ENCODE measurements around the gene TIGD1.

The TIGD1 gene

GRCh38 chr2:232518844-232519243 is 31.5 kb downstream of the TIGD1 start:
- no peaks in the 10 kb centered on the region for H3K36me3 Mint-ChIP-seq
- peaks cover 65% of the 10 kb centered on the region for H3K27me3 Mint-ChIP-seq
- H3K4me3 Mint-ChIP-seq = no peak overlapping the region
- no peak overlapping the region for H3K27ac Mint-ChIP-seq
- H3K4me1 Mint-ChIP-seq = peaks cover 5% of the 10 kb centered on the region
- H3K9me3 Mint-ChIP-seq = no peaks in the 10 kb centered on the region
- no peak for DNase-seq
- CTCF ChIA-PET = interaction anchor here (0.8 kb wide), 1 partner anchor 69 kb away, joined by 3 read pairs; no protein-coding TSS in a partner anchor

GRCh38 chr2:232516551-232516950 is 33.8 kb downstream of the TIGD1 start:
- Mint-ChIP-seq H3K27ac (no peak overlapping the region), H3K9me3 (no peaks in the 10 kb centered on the region), H3K4me3 (no peak overlapping the region), H3K4me1 (peaks cover 2% of the 10 kb centered on the region), H3K36me3 (no peaks in the 10 kb centered on the region), H3K27me3 (peaks cover 58% of the 10 kb centered on the region)
- CTCF ChIA-PET = no interaction called here
- DNase-seq = no peak

- CTCF ChIA-PET = interaction anchor here (1.8 kb wide), 1 partner anchor 68 kb away, joined by 7 read pairs; no protein-coding TSS in a partner anchor
- Mint-ChIP-seq H3K36me3 (no peaks in the 10 kb centered on the region), H3K4me3 (no peak overlapping the region), H3K27ac (no peak overlapping the region), H3K27me3 (peaks cover 56% of the 10 kb centered on the region), H3K9me3 (no peaks in the 10 kb centered on the region), H3K4me1 (no peaks in the 10 kb centered on the region)
- no peak for DNase-seq
Measured at GRCh38 chr2:232515639-232516038, 34.7 kb downstream of the TIGD1 start.

GRCh38 chr2:232513353-232513752 is 37.0 kb downstream of the TIGD1 start:
- H3K4me3 Mint-ChIP-seq = no peak overlapping the region
- no peaks in the 10 kb centered on the region for H3K36me3 Mint-ChIP-seq
- H3K27ac Mint-ChIP-seq = peak overlapping the region; percentile 42
- DNase-seq = no peak
- CTCF ChIA-PET = no interaction called here
- H3K4me1 Mint-ChIP-seq = no peaks in the 10 kb centered on the region
- peaks cover 43% of the 10 kb centered on the region for H3K27me3 Mint-ChIP-seq
- no peaks in the 10 kb centered on the region for H3K9me3 Mint-ChIP-seq

GRCh38 chr2:232512602-232513001 is 37.8 kb downstream of the TIGD1 start:
- no peak for DNase-seq
- Mint-ChIP-seq H3K9me3 (no peaks in the 10 kb centered on the region), H3K4me3 (no peak overlapping the region), H3K27ac (no peak overlapping the region), H3K36me3 (no peaks in the 10 kb centered on the region), H3K4me1 (no peaks in the 10 kb centered on the region), H3K27me3 (peaks cover 51% of the 10 kb centered on the region)
- CTCF ChIA-PET = no interaction called here

- no peaks in the 10 kb centered on the region for H3K9me3 Mint-ChIP-seq
- CTCF ChIA-PET = no interaction called here
- H3K4me3 Mint-ChIP-seq = no peak overlapping the region
- no peaks in the 10 kb centered on the region for H3K4me1 Mint-ChIP-seq
- DNase-seq = no peak
- H3K27me3 Mint-ChIP-seq = peaks cover 54% of the 10 kb centered on the region
- H3K27ac Mint-ChIP-seq = no peak overlapping the region
- no peaks in the 10 kb centered on the region for H3K36me3 Mint-ChIP-seq
Measured at GRCh38 chr2:232511336-232511890, 38.9 kb downstream of the TIGD1 start.

GRCh38 chr2:232508251-232508650 is 42.1 kb downstream of the TIGD1 start:
- CTCF ChIA-PET = no interaction called here
- H3K27ac Mint-ChIP-seq = no peak overlapping the region

GRCh38 chr2:232506709-232507108 is 43.6 kb downstream of the TIGD1 start:
- no peak overlapping the region for H3K4me3 Mint-ChIP-seq
- H3K9me3 Mint-ChIP-seq = no peaks in the 10 kb centered on the region
- CTCF ChIA-PET = no interaction called here
- no peak for DNase-seq
- peaks cover 6% of the 10 kb centered on the region for H3K4me1 Mint-ChIP-seq
- H3K36me3 Mint-ChIP-seq = no peaks in the 10 kb centered on the region
- H3K27me3 Mint-ChIP-seq = peaks cover 79% of the 10 kb centered on the region
- no peak overlapping the region for H3K27ac Mint-ChIP-seq

More at GRCh38 chr2:232508251-232508650, 42.1 kb downstream of the TIGD1 start:
- no peaks in the 10 kb centered on the region for H3K9me3 Mint-ChIP-seq
- H3K4me3 Mint-ChIP-seq = no peak overlapping the region
- no peak for DNase-seq
- H3K36me3 Mint-ChIP-seq = no peaks in the 10 kb centered on the region
- H3K4me1 Mint-ChIP-seq = peaks cover 4% of the 10 kb centered on the region
- H3K27me3 Mint-ChIP-seq = peaks cover 74% of the 10 kb centered on the region

- peaks cover 6% of the 10 kb centered on the region for H3K4me1 Mint-ChIP-seq
Measured at GRCh38 chr2:232505856-232506255, 44.5 kb downstream of the TIGD1 start.

GRCh38 chr2:232504438-232504837 is 45.9 kb downstream of the TIGD1 start:
- Mint-ChIP-seq H3K4me3 (no peak overlapping the region), H3K36me3 (no peaks in the 10 kb centered on the region), H3K4me1 (peaks cover 6% of the 10 kb centered on the region), H3K9me3 (no peaks in the 10 kb centered on the region), H3K27ac (no peak overlapping the region), H3K27me3 (peaks cover 94% of the 10 kb centered on the region)
- CTCF ChIA-PET = no interaction called here
- DNase-seq = no peak

More at GRCh38 chr2:232505856-232506255, 44.5 kb downstream of the TIGD1 start:
- peaks cover 81% of the 10 kb centered on the region for H3K27me3 Mint-ChIP-seq
- CTCF ChIA-PET = no interaction called here
- H3K36me3 Mint-ChIP-seq = no peaks in the 10 kb centered on the region
- H3K9me3 Mint-ChIP-seq = no peaks in the 10 kb centered on the region
- no peak for DNase-seq
- no peak overlapping the region for H3K4me3 Mint-ChIP-seq
- H3K27ac Mint-ChIP-seq = no peak overlapping the region

- Mint-ChIP-seq H3K4me3 (no peak overlapping the region), H3K36me3 (no peaks in the 10 kb centered on the region), H3K9me3 (no peaks in the 10 kb centered on the region), H3K27me3 (peaks cover 99% of the 10 kb centered on the region), H3K27ac (no peak overlapping the region), H3K4me1 (peaks cover 6% of the 10 kb centered on the region)
- DNase-seq = no peak
- CTCF ChIA-PET = no interaction called here
Measured at GRCh38 chr2:232503809-232504323, 46.5 kb downstream of the TIGD1 start.

- CTCF ChIA-PET = no interaction called here
- peaks cover 6% of the 10 kb centered on the region for H3K4me1 Mint-ChIP-seq
- peaks cover 92% of the 10 kb centered on the region for H3K27me3 Mint-ChIP-seq
- H3K27ac Mint-ChIP-seq = no peak overlapping the region
- H3K4me3 Mint-ChIP-seq = no peak overlapping the region
- no peaks in the 10 kb centered on the region for H3K36me3 Mint-ChIP-seq
- no peaks in the 10 kb centered on the region for H3K9me3 Mint-ChIP-seq
- DNase-seq = no peak
Measured at GRCh38 chr2:232502911-232503808, 47.2 kb downstream of the TIGD1 start.

GRCh38 chr2:232502511-232502910 is 47.8 kb downstream of the TIGD1 start:
- Mint-ChIP-seq H3K27me3 (peaks cover 86% of the 10 kb centered on the region), H3K27ac (no peak overlapping the region), H3K9me3 (no peaks in the 10 kb centered on the region), H3K4me3 (peak overlapping the region; percentile 43), H3K4me1 (peaks cover 6% of the 10 kb centered on the region), H3K36me3 (no peaks in the 10 kb centered on the region)
- DNase-seq = no peak
- CTCF ChIA-PET = no interaction called here

- DNase-seq = no peak
- CTCF ChIA-PET = no interaction called here
- H3K4me1 Mint-ChIP-seq = peaks cover 6% of the 10 kb centered on the region
- no peaks in the 10 kb centered on the region for H3K36me3 Mint-ChIP-seq
- H3K4me3 Mint-ChIP-seq = no peak overlapping the region
- H3K27ac Mint-ChIP-seq = no peak overlapping the region
- peaks cover 79% of the 10 kb centered on the region for H3K27me3 Mint-ChIP-seq
- H3K9me3 Mint-ChIP-seq = no peaks in the 10 kb centered on the region
Measured at GRCh38 chr2:232501794-232502390, 48.5 kb downstream of the TIGD1 start.
